Kidney (tissue), 14 donors: ENCODE data around the gene PDE8A. TPM values are rescaled to one million over a fixed set of nuclear protein-coding genes. Genes with fewer than 3 reads are reported as not detected.

Experiments
- DNase-seq, 5 donors: peaks; one replicate each; pipeline ENCODE4 v3.0.0-alpha.2; 2013 to 2020
- FAIRE-seq: peaks from 2 replicates; lab custom pipeline; 2012; peaks lifted over from hg19 to GRCh38; lab: Jason Lieb, UNC
- H3K27ac ChIP-seq, 2 donors: one replicate each; pipeline ENCODE4 v1.7.0; 2013; ENCODE audit warnings: low read depth in 2 of 2, low read length in 2 of 2, inconsistent platforms in 1 of 2
- H3K27me3 ChIP-seq: one replicate; pipeline ENCODE4 v1.7.1; 2013; ENCODE audit warnings: low read length, inconsistent platforms; ENCODE audit not compliant: control insufficient read depth, insufficient read depth
- H3K36me3 ChIP-seq, 3 donors: one replicate each; pipeline versions ENCODE4 v1.7.0 to v1.7.1; 2013; ENCODE audit warnings: low read length in 3 of 3, control low read depth in 1 of 3, inconsistent platforms in 1 of 3; ENCODE audit not compliant: insufficient read depth in 3 of 3, control insufficient read depth in 2 of 3
- H3K4me1 ChIP-seq, 3 donors: one replicate each; pipeline versions ENCODE4 v1.7.0 to v1.7.1; 2013; ENCODE audit warnings: low read length in 3 of 3, inconsistent platforms in 1 of 3, low read depth in 1 of 3; ENCODE audit not compliant: control insufficient read depth in 2 of 3, insufficient read depth in 2 of 3
- H3K4me3 ChIP-seq, 3 donors: one replicate each; pipeline versions ENCODE4 v1.7.0 to v1.8.1; 2013; ENCODE audit warnings: low read length in 3 of 3, control low read depth in 1 of 3, inconsistent platforms in 1 of 3
- H3K9ac ChIP-seq, 3 donors: one replicate each; pipeline versions ENCODE4 v1.7.0 to v1.7.1; 2013; ENCODE audit warnings: low read length in 3 of 3, control low read depth in 1 of 3, inconsistent platforms in 1 of 3
- H3K9me3 ChIP-seq, 3 donors: one replicate each; pipeline versions ENCODE4 v1.7.0 to v1.7.1; 2013; ENCODE audit warnings: low read length in 3 of 3, control low read depth in 1 of 3, inconsistent platforms in 1 of 3; ENCODE audit not compliant: control insufficient read depth in 2 of 3, insufficient read depth in 1 of 3
- intact Hi-C: fragments of 100-400 bp; cut with DNase I; formaldehyde crosslinking; loops from one replicate; pipeline ENCODE4 v1.11.1; 2022
- polyA plus RNA-seq: library from polyadenylated mRNA; stranded (reverse); fragments of 350-450 nt; fragmentation: Illumina TruSeq; extraction: RNeasy Lipid Tissue Mini Kit (QIAGEN cat#74804); gene quantifications from one replicate; pipeline ENCODE4 v1.2.3, GENCODE V29; 2014; ENCODE audit warnings: low read depth, low replicate concordance; ENCODE audit not compliant: insufficient read depth
- total RNA-seq: library from RNA; stranded (reverse); fragmentation: NEBNext Ultra II Directional; extraction: Animal tissue kit (Norgen Biotek cat#: 25700); gene quantifications from one replicate; pipeline ENCODE4 v1.2.1, GENCODE V29; 2021
- TF ChIP-seq, protein P1 (sequence below): IDR thresholded peaks from 3 replicates; pipeline ENCODE4 v1.5.1; 2012; ENCODE audit warnings: mild to moderate bottlenecking, moderate library complexity, borderline replicate concordance; ENCODE audit not compliant: insufficient read depth; ENCODE audit errors: extremely low read depth
- donor health status: control.
- donor health status: control.
- donor health status: control.
- donor health status: control.
- donor health status: control.
- donor health status: DM: yes; HTN: yes; CAD: no.
- donor health status: Normal renal cell carcinoma (clear cell type).

The PDE8A gene
- total and polyA plus RNA-seq, 2 donors from 2014 or later: 20.3 to 37.5 TPM

DNA sequence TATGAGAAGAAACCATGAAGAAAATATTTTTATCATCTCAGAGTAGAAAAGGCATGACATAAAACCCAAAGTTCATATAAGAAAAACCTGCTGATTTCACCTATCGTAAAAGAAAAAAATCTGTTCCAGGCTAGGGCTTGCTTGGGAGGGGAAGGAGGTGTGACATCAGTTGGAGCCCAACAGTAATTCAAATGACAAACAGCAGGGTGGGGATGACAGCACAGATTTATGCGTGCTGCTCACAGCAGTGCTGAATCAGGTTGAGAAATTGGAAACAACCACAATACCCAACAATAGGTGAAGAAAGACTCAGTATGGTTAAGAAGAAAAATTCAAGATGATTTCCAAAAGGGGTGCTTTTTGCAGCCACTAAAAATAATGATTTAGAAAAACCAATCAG is 172.4 kb downstream of the PDE8A start:
- FAIRE-seq: no peak
- Histone ChIP-seq H3K27ac (no peak overlapping the region), H3K4me3 (no peak overlapping the region), H3K9me3 (no peaks in the 10 kb centered on the region), H3K9ac (no peak overlapping the region), H3K27me3 (no peaks in the 10 kb centered on the region), H3K4me1 (no peaks in the 10 kb centered on the region), H3K36me3 (no peaks in the 10 kb centered on the region)
- intact Hi-C loops: no loop called here
- peak in 2 of 5 donors; percentile 10 to 42 for DNase-seq
- TF ChIP-seq, protein P1, sequence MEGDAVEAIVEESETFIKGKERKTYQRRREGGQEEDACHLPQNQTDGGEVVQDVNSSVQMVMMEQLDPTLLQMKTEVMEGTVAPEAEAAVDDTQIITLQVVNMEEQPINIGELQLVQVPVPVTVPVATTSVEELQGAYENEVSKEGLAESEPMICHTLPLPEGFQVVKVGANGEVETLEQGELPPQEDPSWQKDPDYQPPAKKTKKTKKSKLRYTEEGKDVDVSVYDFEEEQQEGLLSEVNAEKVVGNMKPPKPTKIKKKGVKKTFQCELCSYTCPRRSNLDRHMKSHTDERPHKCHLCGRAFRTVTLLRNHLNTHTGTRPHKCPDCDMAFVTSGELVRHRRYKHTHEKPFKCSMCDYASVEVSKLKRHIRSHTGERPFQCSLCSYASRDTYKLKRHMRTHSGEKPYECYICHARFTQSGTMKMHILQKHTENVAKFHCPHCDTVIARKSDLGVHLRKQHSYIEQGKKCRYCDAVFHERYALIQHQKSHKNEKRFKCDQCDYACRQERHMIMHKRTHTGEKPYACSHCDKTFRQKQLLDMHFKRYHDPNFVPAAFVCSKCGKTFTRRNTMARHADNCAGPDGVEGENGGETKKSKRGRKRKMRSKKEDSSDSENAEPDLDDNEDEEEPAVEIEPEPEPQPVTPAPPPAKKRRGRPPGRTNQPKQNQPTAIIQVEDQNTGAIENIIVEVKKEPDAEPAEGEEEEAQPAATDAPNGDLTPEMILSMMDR: no peak

DNA sequence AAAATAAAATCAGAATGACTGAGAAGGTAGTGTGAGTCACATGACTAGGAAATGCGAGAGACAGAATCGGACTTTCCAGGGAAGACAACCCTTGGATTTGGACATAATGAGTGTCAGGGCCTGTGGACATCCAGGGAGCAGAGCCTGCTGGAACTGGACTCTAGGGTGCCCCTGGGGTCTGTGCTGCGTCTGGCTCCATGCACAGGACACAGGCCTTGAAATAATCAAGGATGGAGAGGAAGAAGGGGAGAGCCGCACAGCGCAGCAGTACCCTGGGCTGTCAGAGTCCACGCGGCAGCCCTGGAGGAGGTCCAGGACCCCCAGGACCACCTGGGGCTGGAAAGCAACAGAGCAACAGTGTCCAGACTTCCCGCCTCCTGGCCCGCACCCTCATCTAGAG is 173.7 kb downstream of the PDE8A start:
- TF ChIP-seq, protein P1: no peak
- intact Hi-C loops: no loop called here
- no peak for DNase-seq

DNA sequence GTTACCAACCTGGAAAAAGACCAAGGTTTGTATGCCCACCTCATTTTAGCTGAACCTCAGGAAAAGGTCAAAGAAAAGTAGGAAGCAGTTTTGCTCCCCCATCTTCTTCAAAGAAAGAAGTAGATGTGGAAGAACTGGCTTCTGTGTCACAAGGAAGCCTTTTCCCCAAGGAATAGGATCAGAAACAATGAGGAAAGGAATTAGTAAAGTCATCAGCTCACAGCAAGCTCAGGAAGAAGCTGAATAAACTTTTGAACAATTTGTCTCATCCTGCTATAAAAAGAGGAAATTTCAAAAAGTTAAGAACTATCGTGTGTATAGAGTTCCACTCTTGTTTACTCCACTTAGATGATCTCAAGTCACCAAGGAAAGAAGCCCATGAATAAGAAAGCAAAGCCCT is 174.2 kb downstream of the PDE8A start:
- no peaks in the 10 kb centered on the region for H3K36me3 ChIP-seq
- TF ChIP-seq, protein P1: no peak
- intact Hi-C loops: no loop called here
- H3K9ac ChIP-seq: no peak overlapping the region
- no peak overlapping the region for H3K4me3 ChIP-seq
- DNase-seq (no peak), FAIRE-seq (no peak)
- no peaks in the 10 kb centered on the region for H3K9me3 ChIP-seq
- H3K27me3 ChIP-seq: no peaks in the 10 kb centered on the region
- no peak overlapping the region for H3K27ac ChIP-seq
- H3K4me1 ChIP-seq: no peaks in the 10 kb centered on the region

More for the DNA sequence above, 173.7 kb downstream of the PDE8A start:
- H3K4me3 ChIP-seq: no peak overlapping the region
- H3K36me3 ChIP-seq: no peaks in the 10 kb centered on the region
- no peak overlapping the region for H3K9ac ChIP-seq
- no peaks in the 10 kb centered on the region for H3K27me3 ChIP-seq
- H3K9me3 ChIP-seq: no peaks in the 10 kb centered on the region
- no peak overlapping the region for H3K27ac ChIP-seq
- no peaks in the 10 kb centered on the region for H3K4me1 ChIP-seq
- no peak for FAIRE-seq

DNA sequence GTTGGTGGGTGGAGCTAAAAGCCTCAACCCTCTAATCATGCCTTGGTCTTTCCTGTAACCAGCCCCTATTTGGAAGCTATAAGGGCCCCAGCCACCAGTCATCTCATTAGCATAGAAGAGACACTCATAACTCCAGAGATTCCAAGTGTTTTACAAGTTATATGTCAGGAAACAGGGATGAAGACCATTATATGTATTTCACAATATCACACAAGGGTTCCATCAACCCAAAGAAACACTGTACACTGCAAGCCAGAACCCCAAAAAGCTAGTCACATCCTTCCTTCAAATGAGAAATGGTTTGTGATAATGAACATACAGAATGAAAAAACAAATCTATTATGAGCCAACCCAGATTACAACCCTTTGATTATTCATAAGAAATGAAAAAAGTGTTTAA is 175.7 kb downstream of the PDE8A start:
- Histone ChIP-seq H3K27ac (no peak overlapping the region), H3K36me3 (no peaks in the 10 kb centered on the region), H3K4me1 (no peaks in the 10 kb centered on the region), H3K27me3 (no peaks in the 10 kb centered on the region), H3K9ac (no peak overlapping the region), H3K9me3 (no peaks in the 10 kb centered on the region), H3K4me3 (no peak overlapping the region)
- intact Hi-C loops: no loop called here
- DNase-seq (no peak), FAIRE-seq (no peak)
- TF ChIP-seq, protein P1: no peak
